ENCODE results near the gene NUTF2.
A peak's percentile ranks its signal among the peaks of the same experiment; 100 is the strongest.
"Not testable (repeated sequence)": the region's sequence is repeated elsewhere in the genome, so short reads cannot be mapped to it uniquely, and the experiment has no call there.

NUTF2 gene

GRCh38 chr16:67846320-67847063, at the start of gene NUTF2:
Gene NUTF2, plus strand, starts transcription at chr16:67846933. Its CDS starts 18,198 bp downstream, at chr16:67865131.
- peak; percentile 93 to 97 for DNase-seq (ENCODE audit: low read depth in 2 of 2)

- no peak for DNase-seq (ENCODE audit: low read depth in 2 of 2)
Observed at GRCh38 chr16:67800338-67800926, 46.3 kb upstream of the NUTF2 start.

GRCh38 chr16:67801241-67801640, 45.5 kb upstream of the NUTF2 start:
- DNase-seq (ENCODE audit: low read depth in 2 of 2): no peak

- DNase-seq (ENCODE audit: low read depth in 2 of 2): no peak
Observed at GRCh38 chr16:67801883-67802282, 44.9 kb upstream of the NUTF2 start.

GRCh38 chr16:67803894-67804293, 42.8 kb upstream of the NUTF2 start:
- DNase-seq (ENCODE audit: low read depth in 2 of 2): no peak

- DNase-seq (ENCODE audit: low read depth in 2 of 2): no peak
Observed at GRCh38 chr16:67804853-67805542, 41.7 kb upstream of the NUTF2 start.

- DNase-seq (ENCODE audit: low read depth in 2 of 2): no peak
Observed at GRCh38 chr16:67805718-67806427, 40.9 kb upstream of the NUTF2 start.

GRCh38 chr16:67806428-67807147, 40.1 kb upstream of the NUTF2 start, which contains the start of the genes RANBP10 and TSNAXIP1:
Gene RANBP10, minus strand, starts transcription at chr16:67806560. Its CDS starts 24 bp downstream, at chr16:67806536.
Gene TSNAXIP1, plus strand, starts transcription at chr16:67806889. Its CDS starts 261 bp downstream, at chr16:67807150.
- peak; percentile 89 to 95 for DNase-seq (ENCODE audit: low read depth in 2 of 2)

- DNase-seq (ENCODE audit: low read depth in 2 of 2): no peak
Observed at GRCh38 chr16:67807148-67807682, 39.5 kb upstream of the NUTF2 start.

GRCh38 chr16:67811899-67812298, 34.8 kb upstream of the NUTF2 start:
- no peak for DNase-seq (ENCODE audit: low read depth in 2 of 2)

- no peak for DNase-seq (ENCODE audit: low read depth in 2 of 2)
Observed at GRCh38 chr16:67814567-67814966, 32.2 kb upstream of the NUTF2 start.

GRCh38 chr16:67820608-67821259, 26.0 kb upstream of the NUTF2 start:
- DNase-seq (ENCODE audit: low read depth in 2 of 2): no peak

- DNase-seq (ENCODE audit: low read depth in 2 of 2): no peak
Observed at GRCh38 chr16:67822511-67822910, 24.2 kb upstream of the NUTF2 start.

GRCh38 chr16:67825119-67825518, 21.6 kb upstream of the NUTF2 start:
- DNase-seq (ENCODE audit: low read depth in 2 of 2): no peak

- no peak for DNase-seq (ENCODE audit: low read depth in 2 of 2)
Observed at GRCh38 chr16:67825906-67826305, 20.8 kb upstream of the NUTF2 start.

GRCh38 chr16:67828651-67829050, 18.1 kb upstream of the NUTF2 start:
- no peak for DNase-seq (ENCODE audit: low read depth in 2 of 2)

GRCh38 chr16:67833030-67833414, 13.7 kb upstream of the NUTF2 start:
- DNase-seq (ENCODE audit: low read depth in 2 of 2): no peak

- DNase-seq (ENCODE audit: low read depth in 2 of 2): peak; percentile 89 to 91
Observed at GRCh38 chr16:67833415-67834241, 13.1 kb upstream of the NUTF2 start.

- no peak for DNase-seq (ENCODE audit: low read depth in 2 of 2)
Observed at GRCh38 chr16:67834242-67834614, 12.5 kb upstream of the NUTF2 start.

GRCh38 chr16:67837190-67837589, 9.5 kb upstream of the NUTF2 start:
- not testable (repeated sequence) for DNase-seq (ENCODE audit: low read depth in 2 of 2)
